GM21423 (cell line): ENCODE data around the gene ANKRD55.
"Not testable (repeated sequence)": the region's sequence is repeated elsewhere in the genome, so short reads cannot be mapped to it uniquely, and the experiment has no call there.

Source experiments
- ATAC-seq: cut with Tn5 transposase; IDR thresholded peaks from one replicate; pipeline ENCODE4 v1.9.1; 2021; ENCODE audit warnings: mild to moderate bottlenecking, moderate library complexity; ENCODE audit not compliant: unreplicated experiment

Gene ANKRD55

GRCh38 chr5:56110646-56111403 lies 122.3 kb downstream of the ANKRD55 start:
- no peak for ATAC-seq

DNA sequence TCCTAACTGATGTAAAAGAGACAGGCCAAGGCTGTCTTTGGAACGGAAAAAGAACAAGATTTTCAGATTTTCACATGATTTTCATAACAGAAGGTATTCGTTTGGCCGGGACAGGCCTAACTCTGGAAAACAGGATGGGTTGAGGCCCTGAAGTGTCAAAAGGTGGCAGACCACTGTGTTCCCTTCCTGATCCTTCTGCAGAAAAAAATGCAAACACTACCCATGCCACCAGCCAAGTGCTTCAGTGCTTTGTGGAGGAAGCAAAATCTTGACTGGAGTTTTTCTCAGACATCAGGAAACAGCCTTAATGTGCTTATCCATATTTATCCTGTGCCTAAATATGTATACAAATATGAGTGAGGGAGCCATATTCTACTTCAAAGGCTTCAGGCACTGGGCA lies 124.9 kb downstream of the ANKRD55 start:
- no peak for ATAC-seq

GRCh38 chr5:56106837-56107236 lies 126.3 kb downstream of the ANKRD55 start:
- no peak for ATAC-seq

DNA sequence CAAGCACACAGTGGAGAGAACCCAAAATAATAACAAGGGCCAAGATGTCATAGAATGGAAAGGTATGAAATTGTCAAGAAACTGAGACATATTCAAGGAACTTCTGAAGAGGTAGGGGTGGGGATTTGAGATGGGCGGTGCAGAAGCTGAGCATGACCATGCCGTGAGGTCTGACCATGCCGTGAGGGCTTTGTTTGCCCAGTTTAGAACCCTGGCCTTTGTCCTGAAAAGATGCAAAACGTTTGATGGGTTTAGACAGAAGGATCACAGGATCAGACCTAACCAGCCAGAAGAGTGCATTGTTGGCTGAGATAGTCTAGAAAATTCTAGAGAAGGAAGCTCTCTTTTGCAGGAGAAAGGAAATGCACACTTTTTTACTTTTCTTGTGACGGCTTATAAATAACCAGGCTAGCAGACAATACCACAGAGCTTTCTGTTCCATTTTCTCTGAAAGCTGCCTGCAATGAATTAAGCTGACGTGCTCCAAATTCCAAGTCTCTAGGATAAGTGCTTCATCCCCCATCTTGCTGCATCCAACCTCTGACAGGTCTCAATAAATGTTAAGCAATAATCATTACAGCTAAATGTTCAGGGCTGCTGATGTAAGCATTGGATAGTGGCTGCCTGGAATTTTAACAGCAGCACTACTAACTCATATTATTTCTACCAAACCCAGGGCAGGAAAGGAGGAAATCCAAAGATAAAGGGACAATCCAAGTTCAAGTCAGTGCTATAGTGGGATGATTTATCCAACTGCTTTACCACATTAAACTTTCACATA lies 127.4 kb downstream of the ANKRD55 start:
- peak; percentile 49 for ATAC-seq

DNA sequence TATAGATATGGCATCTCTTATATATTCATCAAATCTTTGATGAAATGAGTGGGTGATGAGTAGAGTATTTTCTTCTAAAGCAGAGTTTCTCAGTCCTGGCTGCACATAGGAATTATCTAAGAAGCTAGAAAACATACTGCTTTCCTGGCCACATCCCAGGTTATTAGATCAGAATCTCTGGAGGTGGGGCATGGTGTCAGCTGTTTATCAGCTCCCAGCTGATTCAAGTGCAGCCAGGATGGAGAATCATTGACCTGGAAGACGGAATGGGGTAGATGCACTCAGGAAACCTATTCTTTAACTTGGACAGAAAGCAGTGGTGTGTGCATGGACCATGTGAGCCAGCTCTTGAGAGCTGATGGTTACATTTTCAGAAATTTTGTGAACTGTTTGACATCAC lies 130.2 kb downstream of the ANKRD55 start:
- no peak for ATAC-seq

GRCh38 chr5:56102207-56102606 lies 130.9 kb downstream of the ANKRD55 start:
- not testable (repeated sequence) for ATAC-seq

DNA sequence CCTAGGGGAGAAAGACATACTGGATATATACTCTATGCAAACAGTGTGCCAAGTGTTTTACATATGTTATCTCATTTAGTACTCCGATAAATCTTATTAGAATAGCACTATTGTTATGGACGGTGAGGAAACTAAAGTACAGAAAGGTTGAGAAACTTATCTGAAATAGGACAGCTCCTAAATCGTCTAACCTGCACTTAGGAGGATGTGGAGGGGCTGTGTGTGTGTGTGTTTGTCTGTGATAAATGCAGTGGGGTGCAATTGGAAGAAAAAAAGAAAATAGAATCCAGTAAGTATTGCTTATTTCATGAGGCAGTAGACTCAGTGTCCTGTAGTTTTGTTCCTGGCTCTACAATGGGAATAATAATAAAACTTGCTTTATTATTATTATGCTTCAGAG lies 131.9 kb downstream of the ANKRD55 start:
- ATAC-seq, result no peak

DNA sequence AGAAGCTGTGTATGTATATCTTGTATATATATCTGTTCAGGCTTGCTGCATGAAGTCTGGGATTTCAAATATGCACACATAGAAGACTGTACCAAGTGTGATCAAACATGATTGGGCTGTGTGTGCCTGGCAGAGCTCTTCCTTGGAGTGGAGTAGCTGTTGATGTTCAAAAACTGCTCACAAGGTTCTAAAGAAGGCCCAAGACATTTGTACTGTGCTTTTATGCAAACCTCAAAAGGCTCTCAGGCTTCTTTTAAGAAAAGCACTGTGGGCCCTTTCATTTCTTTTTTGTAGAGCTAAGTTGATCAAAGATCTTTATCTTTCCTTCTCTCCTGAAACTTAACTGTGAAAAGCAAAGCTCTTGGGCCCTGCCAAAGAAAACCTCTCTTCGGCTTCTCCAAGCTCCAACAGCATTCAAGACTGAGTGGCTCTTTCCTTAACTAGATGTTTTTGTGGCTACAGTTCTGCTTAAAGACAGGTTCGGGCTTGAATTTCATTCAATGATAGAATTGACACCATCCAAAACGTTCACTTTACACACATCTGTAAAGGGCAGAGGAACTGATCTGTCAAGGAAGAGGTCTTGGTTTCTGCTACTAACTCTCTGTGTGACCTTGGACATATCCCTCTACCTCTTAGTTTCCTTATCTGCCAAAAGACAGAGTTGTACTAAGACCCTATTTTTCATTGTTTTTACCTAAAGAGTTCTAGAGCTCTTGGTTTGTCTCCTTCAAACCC lies 132.5 kb downstream of the ANKRD55 start:
- ATAC-seq, result no peak

DNA sequence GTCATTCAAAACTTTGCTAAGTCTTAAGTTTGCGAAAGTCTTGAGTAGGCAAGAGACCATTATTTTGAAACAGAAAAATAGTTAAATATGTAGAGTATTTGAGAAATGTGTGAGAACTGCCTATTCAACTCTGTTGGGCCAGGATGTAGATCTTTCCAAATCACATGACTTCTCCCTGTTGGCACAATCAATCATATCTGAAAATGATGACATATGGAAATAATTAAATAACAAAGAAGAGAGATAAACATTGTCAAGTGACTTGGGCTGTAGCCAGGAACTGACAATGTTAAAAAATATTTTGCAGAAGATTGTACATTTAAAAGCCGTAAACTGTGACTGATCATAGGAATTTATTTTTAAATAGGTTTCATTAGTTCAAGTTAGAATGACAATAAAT lies 133.8 kb downstream of the ANKRD55 start:
- ATAC-seq, result no peak

GRCh38 chr5:56097055-56097454 lies 136.1 kb downstream of the ANKRD55 start:
- no peak for ATAC-seq

DNA sequence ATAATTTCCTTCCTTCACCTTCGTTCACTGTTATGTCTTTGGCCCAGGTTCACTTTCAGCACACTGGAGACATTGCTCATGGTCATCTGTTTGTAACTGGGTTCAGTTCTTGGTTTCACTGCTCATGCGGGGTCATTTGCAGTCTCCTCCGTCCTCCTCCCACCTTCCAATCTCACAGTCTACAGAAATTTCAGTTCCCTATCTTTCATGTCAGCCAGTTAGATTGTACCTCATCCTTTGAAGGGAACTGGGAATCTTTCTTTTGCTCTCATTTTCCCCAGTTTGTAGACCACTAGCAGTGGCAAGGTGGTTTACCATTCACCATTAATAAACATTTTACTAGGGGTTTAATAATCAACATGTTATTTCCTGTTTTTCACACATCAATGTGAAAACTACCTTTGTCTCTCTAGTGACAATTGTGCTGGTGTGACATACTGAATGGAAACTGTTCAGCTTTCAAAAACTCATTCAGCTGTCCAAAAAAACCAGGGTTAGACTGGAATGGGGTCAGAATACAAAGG lies 137.5 kb downstream of the ANKRD55 start:
- ATAC-seq, result peak; percentile 66

DNA sequence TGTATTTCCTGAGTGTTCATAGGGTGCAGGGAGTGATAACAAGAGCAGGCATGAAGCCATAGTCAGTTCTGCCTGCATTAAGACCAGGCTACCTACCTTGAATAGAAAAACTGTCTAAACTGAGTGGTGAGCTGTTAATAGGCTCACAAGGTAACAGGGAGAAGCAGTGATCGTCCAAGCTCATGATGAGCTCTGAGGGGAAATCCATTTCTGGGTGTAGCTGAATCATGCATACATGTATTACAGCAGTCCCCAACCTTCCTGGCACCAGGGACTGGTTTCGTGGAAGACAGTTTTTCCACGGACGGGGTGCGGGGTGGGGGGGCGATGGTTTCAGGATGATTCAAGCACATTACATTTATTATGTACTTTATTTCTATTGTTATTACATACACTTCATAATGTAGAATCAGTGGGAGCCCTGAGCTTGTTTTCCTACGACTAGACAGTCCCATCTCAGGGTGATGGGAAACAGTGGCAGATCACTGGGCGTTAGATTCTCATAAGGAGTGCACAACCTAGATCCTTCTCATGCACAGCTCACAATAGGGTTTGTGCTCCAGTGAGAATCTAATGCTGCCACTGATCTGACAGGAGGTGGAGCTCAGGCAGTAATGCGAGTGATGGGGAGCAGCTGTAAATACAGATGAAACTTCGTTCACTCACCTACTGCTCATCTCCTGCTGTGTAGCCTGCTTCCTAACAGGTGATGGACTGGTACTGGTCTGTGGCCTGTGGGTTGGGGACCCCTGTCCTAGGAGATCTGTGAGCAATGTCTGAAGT lies 138.4 kb downstream of the ANKRD55 start:
- no peak for ATAC-seq

GRCh38 chr5:56093970-56094369 lies 139.2 kb downstream of the ANKRD55 start:
- no peak for ATAC-seq

- no peak for ATAC-seq
These were observed 141.0 kb downstream of the ANKRD55 start for GRCh38 chr5:56092115-56092514.

DNA sequence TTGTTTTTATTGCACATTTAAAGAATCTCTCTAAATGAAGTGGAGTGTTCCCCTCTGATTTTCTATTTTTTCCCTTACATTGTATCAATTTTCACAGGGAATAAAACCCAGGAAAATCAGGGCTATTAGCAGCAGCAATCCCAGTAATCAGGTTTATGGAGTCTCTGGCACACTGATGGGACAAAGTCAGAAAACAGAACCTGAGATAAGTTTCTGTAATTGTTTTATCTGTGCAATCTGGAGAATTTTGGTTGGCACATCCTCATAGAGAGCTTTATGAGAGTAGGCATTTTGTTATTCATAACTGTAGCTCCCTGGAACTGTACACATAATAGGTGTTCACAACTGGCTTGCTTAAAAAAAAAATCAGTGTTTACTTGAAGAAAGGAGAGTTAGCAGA lies 141.5 kb downstream of the ANKRD55 start:
- no peak for ATAC-seq

GRCh38 chr5:56090793-56091460 lies 142.2 kb downstream of the ANKRD55 start:
- ATAC-seq, result no peak

- ATAC-seq, result peak; percentile 84
These were observed 143.9 kb downstream of the ANKRD55 start for GRCh38 chr5:56088967-56089829.

GRCh38 chr5:56088431-56088949 lies 144.6 kb downstream of the ANKRD55 start:
- ATAC-seq, result no peak

- no peak for ATAC-seq
These were observed 147.9 kb downstream of the ANKRD55 start for GRCh38 chr5:56085193-56085592.
